DMS53 treated with DMSO at 0.1 percent for 48 hours (cell line): Measurements from ENCODE around the gene GNPAT.

Experiments used
- DNase-seq: peaks from one replicate; lab custom pipeline; 2025; ENCODE audit not compliant: unreplicated experiment; lab: John Stamatoyannopoulos, UW

Gene GNPAT

DNA sequence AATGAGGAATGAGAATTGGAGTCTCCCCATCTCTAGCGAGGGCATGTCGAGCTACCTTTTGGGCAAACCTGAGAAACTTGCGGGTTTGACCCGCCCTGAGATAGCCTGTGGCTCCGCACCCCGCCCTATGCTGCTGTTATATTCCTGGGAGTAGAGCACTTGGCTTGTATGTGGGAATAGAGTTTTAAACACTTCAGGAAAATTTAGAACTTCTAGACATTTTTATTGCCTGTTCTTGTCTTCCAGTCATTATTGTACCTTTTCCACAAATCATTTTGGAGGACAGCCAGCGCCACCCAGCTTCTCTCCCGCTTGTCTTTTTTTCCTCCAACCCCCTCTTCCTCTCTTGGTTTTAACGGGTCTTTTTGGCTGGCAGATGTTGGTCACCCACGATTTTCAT, 738 bp downstream of the GNPAT start:
- no peak for DNase-seq

DNA sequence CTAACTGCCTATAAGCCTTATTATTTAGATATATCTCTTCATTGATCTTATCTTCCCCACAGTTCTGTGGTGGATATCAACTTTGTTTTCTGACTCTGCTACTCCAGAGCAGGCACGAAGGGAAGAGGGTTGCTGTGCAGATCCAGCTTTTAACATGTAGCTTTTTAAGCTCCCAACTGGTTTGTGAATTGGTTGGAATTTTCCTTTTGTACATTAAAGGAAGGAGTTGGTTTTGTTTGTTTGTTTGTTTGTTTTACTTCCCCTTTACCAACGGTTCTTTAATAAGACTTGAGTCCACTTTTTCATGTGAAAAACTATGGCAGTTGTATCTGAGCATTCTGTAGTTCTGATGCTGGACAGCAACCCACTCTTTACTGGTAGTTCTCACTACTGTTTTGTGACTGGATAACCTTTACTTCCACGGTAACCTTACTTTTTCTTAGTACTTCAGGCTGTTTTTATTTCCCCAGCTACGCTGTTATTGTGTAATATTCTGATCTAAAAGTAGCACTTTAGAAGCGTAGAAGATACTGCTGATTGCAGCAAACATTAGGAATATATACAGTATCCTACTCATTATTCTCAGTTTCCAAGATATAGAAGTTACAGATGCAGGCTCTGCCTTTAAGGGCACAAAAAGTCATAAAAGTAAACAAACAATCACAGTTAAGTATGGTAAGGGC, 1.6 kb downstream of the GNPAT start:
- no peak for DNase-seq

DNA sequence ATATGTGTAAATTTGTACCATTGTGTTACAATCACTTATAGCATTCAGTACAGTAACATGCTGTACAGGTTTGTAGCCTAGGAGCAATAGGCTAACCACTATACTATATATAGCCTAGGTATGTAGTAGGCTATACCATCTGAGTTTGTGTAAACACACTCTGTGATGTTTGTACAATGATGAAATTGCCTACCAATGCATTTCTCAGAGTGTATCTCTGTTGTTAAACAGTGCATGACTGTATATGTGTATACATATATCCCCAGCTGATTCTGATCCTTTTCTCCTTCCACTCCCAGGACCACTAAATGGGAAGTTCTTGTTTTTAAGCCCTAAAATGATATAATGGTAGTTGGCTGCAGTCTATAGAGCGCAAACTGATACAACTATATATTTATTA, 7.8 kb downstream of the GNPAT start:
- peak; percentile 76 for DNase-seq

DNA sequence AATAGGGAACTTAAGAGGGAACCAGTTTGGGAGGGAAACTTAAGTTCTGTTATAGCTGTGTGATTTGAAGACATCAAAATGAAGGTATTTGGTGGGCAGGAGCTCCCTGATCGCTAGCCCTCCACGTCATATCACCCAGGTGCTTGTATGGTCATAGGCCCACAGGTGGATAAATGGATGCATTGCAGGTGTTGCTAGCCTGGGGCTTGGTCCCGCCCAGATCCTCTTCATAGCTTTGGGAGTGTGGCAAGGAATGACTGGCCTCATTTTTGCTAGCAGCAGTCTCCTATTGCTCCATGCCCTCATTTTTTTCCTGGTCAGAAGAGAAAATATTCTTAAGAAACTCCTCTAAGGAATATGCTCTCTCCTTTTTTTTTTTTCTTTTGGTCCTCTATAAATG, 11.3 kb downstream of the GNPAT start:
- no peak for DNase-seq

DNA sequence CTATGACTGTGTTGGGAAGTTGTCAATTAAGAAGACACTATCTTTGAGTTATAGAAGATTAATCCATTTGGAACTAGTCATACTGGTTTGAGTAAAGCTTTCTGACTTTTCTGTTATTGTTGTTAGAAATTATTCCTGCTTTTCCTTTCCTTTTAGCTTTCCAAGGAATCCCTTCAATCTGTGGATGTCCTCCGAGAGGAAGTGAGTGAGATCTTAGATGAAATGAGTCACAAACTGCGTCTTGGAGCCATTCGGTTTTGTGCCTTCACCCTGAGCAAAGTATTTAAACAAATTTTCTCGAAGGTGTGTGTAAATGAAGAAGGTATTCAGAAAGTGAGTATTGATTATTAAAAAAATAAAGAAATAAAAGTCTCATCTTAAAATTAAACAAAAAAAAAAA, 19.3 kb downstream of the GNPAT start:
- DNase-seq = no peak

DNA sequence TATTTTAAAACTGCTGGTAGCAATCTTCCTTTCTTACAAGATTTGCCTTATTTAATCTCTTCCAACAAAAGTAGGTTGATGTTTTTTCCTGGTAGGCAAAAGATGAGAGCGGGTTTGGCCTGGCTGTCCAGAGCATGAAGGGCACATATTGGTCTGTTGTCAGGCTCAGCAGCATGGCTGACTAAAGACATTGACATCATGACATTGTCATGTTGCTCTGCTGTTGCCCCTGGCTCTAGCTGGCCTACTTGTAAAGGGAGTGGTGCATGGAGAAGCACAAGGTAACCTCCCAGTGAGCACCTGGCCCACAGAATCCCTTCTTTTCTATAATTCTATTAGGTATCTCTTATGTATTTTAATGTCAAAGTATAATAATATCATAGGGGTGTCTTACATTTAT, 23.6 kb downstream of the GNPAT start:
- no peak for DNase-seq

DNA sequence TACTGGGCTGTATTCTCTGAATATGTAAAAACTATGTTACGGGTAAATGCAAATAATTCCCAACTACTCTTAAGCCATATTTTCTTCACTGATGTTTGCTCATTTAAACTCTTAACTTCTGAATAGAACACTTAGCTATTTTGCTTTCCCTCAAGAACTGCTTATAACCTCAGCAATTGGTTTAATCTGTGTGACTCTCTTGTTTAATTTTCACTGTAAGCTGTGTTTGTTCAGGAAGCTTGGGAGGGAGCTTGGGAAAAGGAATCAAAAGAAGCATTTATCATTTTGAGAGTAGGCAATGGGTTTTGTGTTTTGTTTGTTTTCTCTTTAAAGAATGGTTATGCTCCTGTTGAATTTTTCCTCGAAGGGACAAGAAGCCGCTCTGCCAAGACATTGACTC, 24.4 kb downstream of the GNPAT start:
- DNase-seq = no peak

DNA sequence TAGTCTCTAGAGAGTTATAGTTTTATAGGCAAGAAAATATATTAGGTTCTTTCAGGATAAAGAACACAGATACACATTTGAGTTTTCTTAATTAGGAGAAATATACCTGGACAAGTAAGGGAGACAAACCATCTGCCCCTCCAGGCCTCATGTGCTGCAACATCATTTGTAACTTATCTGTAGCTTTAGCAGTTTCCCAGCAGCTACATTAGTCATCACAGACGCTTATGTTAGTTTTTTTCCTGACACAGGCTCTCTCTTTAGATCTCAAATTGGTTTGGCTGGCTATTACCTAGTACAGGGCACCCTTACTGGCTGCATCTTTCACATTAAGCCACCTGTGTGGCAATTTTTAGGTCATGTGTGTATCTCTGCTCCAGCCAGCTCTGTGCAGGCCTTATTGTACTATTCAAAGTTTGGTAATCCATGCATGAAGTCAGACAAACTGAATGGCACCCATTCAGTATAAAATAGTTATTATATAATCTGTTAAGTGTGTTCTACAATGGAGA, 25.9 kb downstream of the GNPAT start:
- DNase-seq = no peak

DNA sequence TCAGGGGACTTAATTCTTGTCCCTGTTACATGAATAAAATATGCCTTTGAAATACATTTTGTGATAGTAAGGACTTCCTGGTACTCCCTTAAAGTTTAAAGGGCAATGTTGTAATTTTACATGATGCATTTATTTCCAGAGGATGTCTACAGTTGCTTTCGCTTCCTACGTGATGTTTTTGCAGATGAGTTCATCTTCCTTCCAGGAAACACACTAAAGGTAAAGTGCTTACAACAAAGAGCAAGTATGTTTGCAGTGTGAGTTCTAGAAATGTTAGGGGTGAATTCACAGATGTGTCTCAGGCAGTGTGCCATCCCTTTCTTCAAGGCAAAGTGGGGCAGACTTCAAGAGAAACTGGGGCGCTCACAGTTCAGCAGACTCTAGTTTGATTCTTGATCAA, 31.2 kb downstream of the GNPAT start:
- no peak for DNase-seq

DNA sequence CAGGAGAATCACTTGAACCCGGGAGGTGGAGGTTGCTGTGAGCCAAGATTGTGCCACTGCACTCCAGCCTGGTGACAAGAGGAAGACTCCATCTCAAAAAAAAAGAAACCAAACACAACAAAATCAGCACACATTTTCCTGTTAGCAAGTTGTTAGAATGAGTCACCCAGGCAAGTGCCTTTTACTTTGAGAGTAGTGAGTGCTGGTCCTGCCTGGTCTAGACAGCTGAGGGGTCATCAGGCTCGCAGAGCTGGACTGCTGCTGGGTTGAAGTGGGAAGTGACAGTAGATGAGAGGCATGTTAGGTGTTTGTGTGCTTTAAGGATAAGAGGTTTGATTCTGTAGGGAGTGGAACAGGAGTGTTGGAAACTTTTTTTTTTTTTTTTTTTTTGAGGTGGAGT, 31.9 kb downstream of the GNPAT start:
- peak; percentile 26 for DNase-seq

DNA sequence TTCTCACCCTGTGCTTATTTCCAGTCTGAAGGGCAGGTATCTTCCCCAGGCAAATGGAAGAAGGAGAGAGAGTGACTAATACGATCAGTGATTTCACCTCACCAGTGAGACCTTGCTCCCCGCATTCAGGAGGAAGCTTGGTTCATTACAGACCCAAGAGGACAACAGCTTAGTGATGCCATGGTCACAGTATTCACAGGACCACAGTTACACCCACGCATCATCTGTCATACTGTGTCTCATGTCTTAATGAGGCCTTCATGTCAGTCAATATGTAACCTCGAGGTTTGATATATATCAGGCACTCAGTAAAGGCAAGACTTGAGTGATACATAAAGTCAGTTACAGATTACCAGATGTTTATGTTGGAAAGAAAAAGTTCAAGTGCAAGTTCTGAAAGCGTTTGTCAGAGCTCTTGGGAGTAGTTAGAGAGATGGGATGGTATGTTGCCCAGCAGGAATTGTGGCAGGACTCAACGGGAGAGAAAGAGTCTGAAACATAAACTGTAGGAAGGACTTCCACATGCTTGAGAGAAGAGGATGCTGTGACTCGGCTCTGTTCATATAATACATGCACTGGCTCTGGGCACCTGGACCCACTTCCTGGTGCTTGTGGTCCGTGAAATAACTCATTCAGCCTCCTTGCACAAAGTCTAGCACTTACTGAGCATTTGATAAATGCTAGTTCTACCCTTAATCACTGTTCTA, 33.3 kb downstream of the GNPAT start:
- DNase-seq = no peak

DNA sequence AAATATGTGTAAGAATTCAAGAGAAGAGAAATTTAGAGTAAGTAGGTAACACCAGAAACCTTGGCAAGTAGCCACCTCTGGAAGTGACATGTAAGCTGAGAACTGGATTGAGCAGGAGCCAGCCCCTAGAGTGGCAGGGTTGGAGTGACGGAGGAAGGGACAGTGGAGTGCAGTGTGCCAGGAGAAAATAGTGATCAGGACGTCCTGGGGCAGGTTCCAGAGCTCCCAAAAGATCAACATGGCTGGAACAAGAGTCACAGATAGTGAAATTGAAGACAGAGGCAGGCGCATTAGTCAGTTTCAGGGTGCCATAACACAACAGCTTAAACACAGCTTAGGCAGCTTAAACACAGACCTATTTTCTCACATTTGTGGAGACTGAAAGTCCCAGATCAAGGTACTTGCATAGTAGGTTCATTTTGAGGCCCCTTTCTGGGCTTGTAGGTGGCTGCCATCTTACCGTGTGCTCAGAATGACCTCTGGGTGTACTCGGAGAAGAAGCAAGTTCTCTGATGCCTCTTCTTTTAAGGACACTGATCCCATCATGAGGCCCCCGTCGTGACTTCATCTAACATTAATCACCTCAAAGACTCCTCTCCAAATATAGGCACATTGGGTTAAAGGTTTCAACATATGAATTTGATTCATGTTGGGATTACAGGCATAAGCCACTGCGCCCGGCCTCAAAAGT, 37.2 kb downstream of the GNPAT start:
- no peak for DNase-seq

DNA sequence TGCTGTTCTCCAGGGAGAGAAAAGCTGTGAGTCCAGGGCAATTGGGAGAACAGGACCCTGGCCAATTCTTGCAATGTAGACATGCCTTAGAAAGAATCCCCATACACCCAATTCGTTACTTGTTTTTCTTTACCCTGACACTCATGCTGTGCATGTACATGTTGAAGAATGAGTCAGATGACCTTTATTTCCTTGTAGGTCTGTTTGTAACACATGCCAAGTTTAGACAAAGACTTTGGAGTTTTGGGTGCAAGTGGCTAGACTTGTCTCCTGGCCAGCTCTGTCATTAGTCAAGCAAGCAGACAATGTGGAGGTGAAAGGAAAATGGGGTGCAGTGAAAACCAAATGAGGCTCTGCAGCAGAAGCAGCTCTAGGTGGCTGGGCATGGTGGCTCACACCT, 38.1 kb downstream of the GNPAT start:
- no peak for DNase-seq

DNA sequence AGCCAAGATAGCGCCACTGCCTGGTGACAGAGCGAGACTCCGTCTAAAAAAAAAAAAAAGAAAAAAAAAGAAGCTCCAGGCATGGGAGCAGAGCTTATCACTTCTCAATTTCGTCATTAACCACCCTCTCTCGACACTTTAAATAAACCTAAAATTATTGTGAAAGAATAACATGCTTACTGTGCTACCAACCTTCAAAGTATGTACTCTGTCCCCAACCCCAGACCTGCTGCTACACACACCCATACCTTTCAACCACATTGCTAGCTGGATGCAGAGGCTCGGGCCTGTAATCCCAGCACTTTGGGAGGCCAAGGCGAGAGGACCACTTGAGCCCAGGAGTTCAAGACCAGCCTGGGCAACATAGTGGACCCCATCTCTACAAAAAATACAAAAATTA, 38.7 kb downstream of the GNPAT start:
- DNase-seq = no peak

DNA sequence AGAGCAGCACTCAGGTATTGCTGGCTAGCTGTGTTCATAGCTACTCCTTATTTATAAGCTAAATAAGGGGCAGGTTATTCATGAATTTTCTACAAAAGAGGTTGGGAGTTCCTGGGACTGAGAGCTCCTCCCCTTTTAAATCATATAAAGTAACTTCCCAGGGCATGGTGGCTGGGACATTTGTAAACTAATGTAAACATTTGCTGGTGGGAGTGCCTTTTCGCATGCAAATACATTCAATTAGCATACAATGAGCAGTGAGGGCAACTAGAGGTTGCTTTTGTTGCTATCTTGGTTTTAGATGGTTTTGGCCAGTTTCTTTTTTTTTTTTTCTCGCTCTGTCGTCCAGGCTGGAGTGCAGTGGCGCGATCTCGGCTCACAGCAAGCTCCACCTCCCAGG, 43.4 kb downstream of the GNPAT start:
- DNase-seq = no peak

DNA sequence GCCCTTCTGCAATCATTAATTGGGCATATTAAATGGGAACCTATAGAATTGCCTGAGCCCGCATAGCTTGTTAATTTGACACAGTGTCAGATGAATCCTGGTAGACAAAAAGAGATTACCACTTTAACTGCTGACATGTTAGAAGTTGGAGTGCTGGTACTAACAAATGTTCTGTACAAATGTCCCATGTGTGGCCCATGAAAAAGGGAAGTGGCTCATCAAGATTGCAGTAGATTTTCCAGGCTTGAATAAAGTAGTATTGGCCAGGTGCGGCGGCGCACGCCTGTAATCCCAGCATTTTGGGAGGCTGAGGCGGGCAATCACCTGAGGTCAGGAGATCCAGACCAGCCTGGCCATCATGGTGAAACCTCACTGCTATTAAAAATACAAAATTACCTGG, 45.6 kb downstream of the GNPAT start:
- DNase-seq = no peak

DNA sequence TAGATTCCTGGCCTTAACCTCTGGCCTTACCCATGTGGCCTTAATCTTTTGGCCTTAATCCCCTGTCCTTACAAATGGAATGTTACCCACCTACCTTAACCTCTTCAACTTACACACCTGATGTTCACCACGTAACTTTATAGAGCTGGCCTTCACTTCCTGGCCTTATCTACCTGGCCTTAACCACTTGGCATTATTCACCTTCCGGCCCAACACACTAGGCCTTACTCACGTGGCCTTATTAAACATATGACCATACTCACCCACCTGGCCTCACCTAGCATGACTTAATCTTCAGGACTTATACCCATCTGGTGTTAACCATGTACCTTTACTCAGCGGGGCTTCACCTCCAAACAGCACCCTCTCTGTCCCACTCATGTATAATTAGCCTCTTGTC, 54.9 kb downstream of the GNPAT start:
- no peak for DNase-seq

DNA sequence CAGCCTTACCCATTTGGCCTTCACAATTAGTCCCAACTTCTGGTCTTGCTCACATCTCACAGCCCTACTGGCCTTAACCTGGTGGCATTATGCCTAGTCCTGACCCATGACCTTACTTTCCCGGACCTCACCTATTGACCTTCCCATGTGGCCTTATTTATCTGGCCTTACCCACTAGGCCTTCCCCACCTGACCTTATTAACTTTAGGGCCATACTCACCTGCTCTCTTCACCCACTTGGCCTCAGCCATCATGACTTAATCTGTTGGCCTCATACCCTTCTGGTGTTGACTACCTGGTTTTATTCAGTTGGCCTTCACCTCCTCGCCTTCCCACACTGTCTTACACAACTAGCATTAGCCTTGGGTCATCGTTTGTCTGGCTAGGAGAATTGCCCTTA, 61.0 kb downstream of the GNPAT start:
- DNase-seq = no peak

DNA sequence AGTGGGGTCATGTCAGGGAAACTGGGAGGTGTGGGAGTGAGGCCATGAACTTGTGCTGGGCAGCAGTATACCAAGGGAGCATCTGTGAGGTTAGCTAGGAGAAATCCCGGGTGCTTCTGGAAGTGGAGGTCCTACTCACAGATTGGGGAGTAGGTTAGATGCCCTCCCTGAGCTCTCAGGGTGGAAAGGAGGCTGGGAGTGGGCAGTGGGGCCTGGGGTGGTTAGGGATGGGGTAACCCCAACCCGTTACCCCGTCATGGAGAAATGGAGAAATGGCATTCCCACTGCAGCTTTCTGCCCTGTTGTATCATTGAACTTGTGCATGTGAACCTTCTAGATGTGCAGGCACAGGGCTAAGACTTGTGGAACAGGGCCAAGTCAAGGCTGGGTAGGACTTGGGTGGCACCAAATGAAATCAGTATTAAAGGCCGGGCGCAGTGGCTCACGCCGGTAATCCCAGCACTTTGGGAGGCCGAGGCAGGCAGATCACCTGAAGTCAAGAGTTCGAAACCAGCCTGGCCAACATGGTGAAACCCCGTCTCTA, 69.5 kb downstream of the GNPAT start:
- DNase-seq = no peak

DNA sequence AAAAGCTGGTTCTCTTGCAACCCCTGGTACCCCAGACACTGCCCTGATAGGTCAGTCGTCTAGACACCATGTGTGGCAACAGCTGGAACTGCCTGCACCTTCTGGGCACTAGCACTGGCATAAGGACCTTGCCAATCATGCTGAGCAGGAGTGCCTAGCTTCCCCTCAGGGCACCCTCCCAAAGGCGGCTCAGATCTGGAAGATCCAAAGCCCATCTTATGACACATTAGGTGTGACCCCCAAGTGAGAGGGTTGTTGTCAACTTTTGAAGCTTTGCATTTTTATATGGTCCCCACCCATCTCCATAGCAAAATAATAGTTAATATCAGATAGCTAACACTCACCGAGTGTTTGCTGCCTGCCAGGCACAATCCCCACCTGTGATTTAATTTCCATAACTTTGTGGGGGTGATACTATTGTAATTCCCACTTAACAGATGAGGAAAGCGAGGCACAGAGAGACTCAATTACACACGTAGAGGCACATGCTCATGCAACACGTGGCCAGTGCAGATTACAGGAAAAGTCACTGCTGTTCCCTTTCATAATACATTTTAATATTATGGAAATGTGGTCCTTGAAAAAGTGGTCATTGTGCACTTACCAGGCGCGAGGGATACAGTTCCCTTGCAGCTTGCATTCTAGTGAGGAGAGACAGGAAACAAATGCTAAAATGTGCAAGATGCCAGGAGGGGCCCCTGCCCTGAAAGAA, 70.9 kb downstream of the GNPAT start:
- DNase-seq = no peak

DNA sequence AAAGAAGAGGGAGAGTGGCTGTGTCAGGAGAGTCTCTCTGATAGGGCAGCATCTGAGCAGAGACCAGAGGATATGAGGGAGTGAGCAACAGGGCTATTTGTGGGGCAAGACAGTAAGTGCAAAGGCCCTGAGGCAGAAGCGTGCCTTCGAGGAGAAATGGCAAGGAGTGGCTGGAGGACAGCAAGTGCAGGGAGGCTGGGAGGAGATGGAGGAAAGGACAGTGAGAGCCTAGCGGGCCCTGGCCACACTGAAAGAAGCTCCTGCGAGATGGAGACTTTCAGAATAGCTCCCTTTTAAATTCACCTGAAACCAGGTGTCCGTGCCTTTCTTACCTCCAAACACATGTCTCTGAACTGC, 71.4 kb downstream of the GNPAT start:
- DNase-seq = no peak
